Measurements from ENCODE around the gene CEBPE. TPM values are rescaled to one million over a fixed set of nuclear protein-coding genes. Genes with fewer than 3 reads are reported as not detected.

CEBPE gene
- total RNA-seq, 1 experiment from 2014 or later = not detected

GRCh38 chr14:23069413-23069806 lies 49.6 kb downstream of the CEBPE start:
- no peaks in the 10 kb centered on the region for H3K27me3 Mint-ChIP-seq (ENCODE audit: insufficient read depth, unreplicated experiment)
- no peak overlapping the region for H3K27ac Mint-ChIP-seq (ENCODE audit: low read depth, unreplicated experiment)
- no peak overlapping the region for H3K4me3 Mint-ChIP-seq (ENCODE audit: unreplicated experiment)
- no peak for DNase-seq (ENCODE audit: unreplicated experiment)
- intact Hi-C loops (cut with micrococcal nuclease) = loop anchor here (1.0 kb wide), 1 partner anchor 40 kb away; no protein-coding TSS in a partner anchor
- H3K9me3 Mint-ChIP-seq (ENCODE audit: unreplicated experiment) = no peaks in the 10 kb centered on the region
- H3K4me1 Mint-ChIP-seq (ENCODE audit: insufficient read depth, unreplicated experiment) = peaks cover 26% of the 10 kb centered on the region
- ChIA-PET CTCF (interaction anchor here (0.6 to 16.3 kb wide), 52 partner anchors 10 to 1618 kb away, joined by 3 to 620 read pairs (median 6); partner anchors contain the start of genes ACIN1, AJUBA, C14orf119 and CDH24), POLR2A (interaction anchor here (0.7 to 1.9 kb wide), 12 partner anchors 9 to 233 kb away, joined by 3 to 27 read pairs (median 4); partner anchors contain the start of genes ACIN1, AJUBA, C14orf119 and CDH24)
- H3K36me3 Mint-ChIP-seq (ENCODE audit: insufficient read depth, unreplicated experiment) = peaks cover 82% of the 10 kb centered on the region
- TSS peak; percentile 0 for BruUV-seq (replicated peaks)
- TF ChIP-seq CTCF (IDR thresholded peaks at IDR 0.05; ENCODE audit: unreplicated experiment) = no peak

- TF ChIP-seq CTCF (IDR thresholded peaks at IDR 0.05; ENCODE audit: unreplicated experiment) = peak; percentile 94
- no peaks in the 10 kb centered on the region for H3K27me3 Mint-ChIP-seq (ENCODE audit: insufficient read depth, unreplicated experiment)
- no peak overlapping the region for H3K27ac Mint-ChIP-seq (ENCODE audit: low read depth, unreplicated experiment)
- peaks cover 26% of the 10 kb centered on the region for H3K4me1 Mint-ChIP-seq (ENCODE audit: insufficient read depth, unreplicated experiment)
- H3K4me3 Mint-ChIP-seq (ENCODE audit: unreplicated experiment) = peak overlapping the region; percentile 50
- BruUV-seq (replicated peaks) = no TSS peak
- no peaks in the 10 kb centered on the region for H3K9me3 Mint-ChIP-seq (ENCODE audit: unreplicated experiment)
- peaks cover 82% of the 10 kb centered on the region for H3K36me3 Mint-ChIP-seq (ENCODE audit: insufficient read depth, unreplicated experiment)
- intact Hi-C loops (cut with micrococcal nuclease) = loop anchor here (1.0 kb wide), 1 partner anchor 40 kb away; no protein-coding TSS in a partner anchor
- POLR2A ChIA-PET = interaction anchor here (0.6 to 1.9 kb wide), 18 partner anchors 9 to 301 kb away, joined by 3 to 27 read pairs (median 3); partner anchors contain the start of genes ACIN1, AJUBA, C14orf119 and CDH24
- peak; percentile 93 for DNase-seq (ENCODE audit: unreplicated experiment)
- CTCF ChIA-PET = interaction anchor here (0.6 to 16.3 kb wide), 72 partner anchors 10 to 1618 kb away, joined by 3 to 620 read pairs (median 5); partner anchors contain the start of genes ACIN1, AJUBA, C14orf119 and CDH24
Observed at GRCh38 chr14:23068789-23069412, 50.2 kb downstream of the CEBPE start.

GRCh38 chr14:23067847-23068788 lies 50.9 kb downstream of the CEBPE start:
- Mint-ChIP-seq H3K4me1 (ENCODE audit: insufficient read depth, unreplicated experiment) (peaks cover 31% of the 10 kb centered on the region), H3K4me3 (ENCODE audit: unreplicated experiment) (peak overlapping the region; percentile 50), H3K36me3 (ENCODE audit: insufficient read depth, unreplicated experiment) (peaks cover 82% of the 10 kb centered on the region), H3K27me3 (ENCODE audit: insufficient read depth, unreplicated experiment) (no peaks in the 10 kb centered on the region), H3K27ac (ENCODE audit: low read depth, unreplicated experiment) (no peak overlapping the region), H3K9me3 (ENCODE audit: unreplicated experiment) (no peaks in the 10 kb centered on the region)
- no peak for DNase-seq (ENCODE audit: unreplicated experiment)
- no peak for TF ChIP-seq CTCF (IDR thresholded peaks at IDR 0.05; ENCODE audit: unreplicated experiment)
- ChIA-PET CTCF (interaction anchor here (0.6 to 16.3 kb wide), 70 partner anchors 9 to 1046 kb away, joined by 3 to 620 read pairs (median 5); partner anchors contain the start of genes ACIN1, AJUBA, C14orf119 and CDH24), POLR2A (interaction anchor here (0.6 to 1.9 kb wide), 18 partner anchors 8 to 300 kb away, joined by 3 to 27 read pairs (median 3); partner anchors contain the start of genes ACIN1, C14orf119, CDH24 and PPP1R3E)
- BruUV-seq (replicated peaks) = no TSS peak
- intact Hi-C loops (cut with micrococcal nuclease) = no loop called here

Other genes with a start within 250 kb of the CEBPE start
- 71.0 and 83.1 TPM in 2 replicates for gene LRP10, start 247.5 kb downstream of the CEBPE start, total RNA-seq (2022)
- 0.26 and 0.47 TPM in 2 replicates for gene REM2, start 236.0 kb downstream of the CEBPE start, total RNA-seq (2022)
- gene RBM23, start 200.1 kb downstream of the CEBPE start, total RNA-seq (2022) = 57.6 and 60.6 TPM in 2 replicates
- gene PRMT5, start 189.9 kb downstream of the CEBPE start, total RNA-seq (2022) = 175 and 201 TPM in 2 replicates
- 39.0 and 44.4 TPM in 2 replicates for gene HAUS4, start 162.2 kb downstream of the CEBPE start, total RNA-seq (2022)
- gene AJUBA, start 136.7 kb downstream of the CEBPE start, total RNA-seq (2022) = 82.1 and 138 TPM in 2 replicates
- 6.1 and 7.1 TPM in 2 replicates for gene C14orf93, start 109.1 kb downstream of the CEBPE start, total RNA-seq (2022)
- 162 and 173 TPM in 2 replicates for gene PSMB5, start 84.4 kb downstream of the CEBPE start, total RNA-seq (2022)
- gene PSMB11, start 77.0 kb downstream of the CEBPE start, total RNA-seq (2022) = not detected in 2 replicates
- gene CDH24, start 61.7 kb downstream of the CEBPE start, total RNA-seq (2022) = 2.6 and 4.9 TPM in 2 replicates
- 197 and 213 TPM in 2 replicates for gene ACIN1, start 24.1 kb downstream of the CEBPE start, total RNA-seq (2022)
- gene C14orf119, start 23.8 kb downstream of the CEBPE start, total RNA-seq (2022) = 39.6 and 54.8 TPM in 2 replicates
- not detected in 2 replicates for gene CIROP, start 14.3 kb downstream of the CEBPE start, total RNA-seq (2022)
- 1.5 and 2.4 TPM in 2 replicates for gene SLC7A8, start 64.4 kb upstream of the CEBPE start, total RNA-seq (2022)
- gene RNF212B, start 118.7 kb upstream of the CEBPE start, total RNA-seq (2022) = not detected in 2 replicates
- gene HOMEZ, start 166.9 kb upstream of the CEBPE start, total RNA-seq (2022) = 6.6 and 9.3 TPM in 2 replicates
- gene PPP1R3E, start 183.6 kb upstream of the CEBPE start, total RNA-seq (2022) = 7.2 and 7.8 TPM in 2 replicates
- 41.2 and 42.5 TPM in 2 replicates for gene BCL2L2, start 187.6 kb upstream of the CEBPE start, total RNA-seq (2022)
- 153 and 167 TPM in 2 replicates for gene PABPN1, start 202.2 kb upstream of the CEBPE start, total RNA-seq (2022)
- not detected in 2 replicates for gene SLC22A17, start 233.6 kb upstream of the CEBPE start, total RNA-seq (2022)
- gene EFS, start 245.9 kb upstream of the CEBPE start, total RNA-seq (2022) = not detected in 2 replicates